AG09309 (cell line): ENCODE data around the gene TGDS.

Source experiments
- DNase-seq: peaks from one replicate; pipeline ENCODE4 v3.0.0-alpha.2; 2010; ENCODE audit warnings: low read depth
- H3K4me3 ChIP-seq: 2 replicates; pipeline ENCODE4 v1.5.1; 2011; ENCODE audit warnings: mild to moderate bottlenecking, low read depth, low read length, moderate library complexity; ENCODE audit not compliant: control insufficient read depth
- CTCF ChIP-seq: IDR thresholded peaks from 2 replicates; pipeline ENCODE4 v1.5.1; 2011; ENCODE audit warnings: mild to moderate bottlenecking, low read depth, low read length, inconsistent platforms; ENCODE audit not compliant: insufficient read depth, control insufficient read depth; ENCODE audit errors: missing control alignments

TGDS gene

DNA sequence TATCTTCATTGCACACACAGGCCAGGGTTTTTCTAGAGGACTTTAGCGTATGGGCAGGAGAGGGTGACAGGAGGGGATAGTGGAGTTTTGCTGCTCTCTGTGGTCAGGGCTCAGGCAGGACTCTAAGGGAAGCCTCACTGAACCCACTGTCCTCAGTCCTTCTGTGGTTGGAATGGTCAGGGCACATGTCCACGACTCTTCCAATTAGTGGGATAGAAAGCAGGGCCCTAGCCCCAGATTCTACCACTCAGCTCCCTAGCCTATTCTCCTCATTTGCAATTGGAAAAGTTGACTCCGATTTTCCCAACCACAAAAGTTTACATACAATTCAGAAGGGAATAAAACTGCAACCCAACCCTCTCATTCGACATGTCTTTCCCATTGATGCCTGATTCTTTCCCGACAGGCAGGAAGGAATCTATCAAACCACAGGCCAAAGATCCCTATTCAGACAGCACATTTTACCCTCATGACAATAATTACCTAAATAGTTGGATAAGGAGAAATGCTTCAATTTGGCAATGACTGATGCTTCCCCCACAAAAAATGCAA lies 38.2 kb downstream of the TGDS start:
- no peak for DNase-seq
- no peak for TF ChIP-seq CTCF
- H3K4me3 ChIP-seq: no peak overlapping the region

GRCh38 chr13:94556621-94557020 lies 39.3 kb downstream of the TGDS start:
- TF ChIP-seq CTCF: no peak
- no peak overlapping the region for H3K4me3 ChIP-seq
- no peak for DNase-seq

DNA sequence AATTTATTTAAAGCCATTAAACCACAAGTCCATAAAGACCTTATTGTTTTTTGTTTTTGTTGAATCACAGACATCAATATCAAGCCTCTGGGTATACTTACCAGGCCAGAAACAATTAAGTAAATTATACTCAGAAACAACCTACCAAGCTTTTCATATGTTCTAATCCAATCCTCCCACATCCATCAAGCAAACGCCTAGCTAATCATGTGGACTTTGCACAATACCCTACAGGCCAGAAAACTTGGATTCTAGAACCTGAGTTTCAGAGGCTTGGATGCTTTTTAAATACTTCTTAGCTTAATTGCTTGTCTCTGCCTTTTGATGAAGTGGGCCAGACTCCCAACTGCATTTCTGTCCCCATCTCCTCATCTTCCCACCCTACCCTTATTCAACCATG lies 39.9 kb downstream of the TGDS start:
- no peak for DNase-seq
- H3K4me3 ChIP-seq: no peak overlapping the region
- TF ChIP-seq CTCF: no peak

DNA sequence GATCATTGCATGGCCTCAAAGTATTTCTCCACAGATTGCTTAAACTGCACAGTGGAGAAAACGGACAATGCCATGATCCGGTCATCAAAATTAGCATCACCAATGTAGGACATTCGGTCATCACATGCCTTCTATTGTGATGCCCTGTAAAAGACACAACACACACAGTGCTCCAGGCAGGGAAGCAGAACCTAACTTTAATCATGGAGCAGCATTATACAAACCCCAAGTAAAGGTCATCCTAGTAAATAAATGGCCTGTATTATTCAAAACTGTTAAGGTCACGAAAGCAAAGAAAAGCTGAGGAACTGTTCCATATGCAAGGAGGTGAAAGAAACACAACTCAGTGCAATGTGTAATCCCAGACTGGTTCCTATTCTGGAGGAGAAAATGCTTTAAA lies 42.2 kb downstream of the TGDS start:
- no peak overlapping the region for H3K4me3 ChIP-seq
- TF ChIP-seq CTCF: no peak
- no peak for DNase-seq

DNA sequence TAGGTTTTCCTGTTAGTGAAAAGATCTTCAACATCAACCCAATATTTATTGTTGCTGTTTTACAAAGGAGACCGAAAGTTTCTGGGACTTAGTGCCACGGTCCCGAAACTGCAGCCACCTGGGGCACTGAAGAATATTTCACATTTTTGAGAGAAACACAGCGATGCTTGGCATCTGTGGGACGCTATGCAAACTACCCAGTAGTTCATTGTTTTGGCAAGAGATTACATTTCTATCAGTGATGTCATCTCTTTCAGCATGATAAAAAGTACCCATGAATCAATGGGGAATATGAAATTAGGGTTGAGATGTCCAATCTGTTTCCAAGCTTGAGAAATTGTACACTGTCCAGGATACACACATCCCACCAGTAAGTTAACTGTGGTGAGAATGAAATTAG lies 43.9 kb downstream of the TGDS start:
- no peak for TF ChIP-seq CTCF
- no peak for DNase-seq
- H3K4me3 ChIP-seq: no peak overlapping the region

DNA sequence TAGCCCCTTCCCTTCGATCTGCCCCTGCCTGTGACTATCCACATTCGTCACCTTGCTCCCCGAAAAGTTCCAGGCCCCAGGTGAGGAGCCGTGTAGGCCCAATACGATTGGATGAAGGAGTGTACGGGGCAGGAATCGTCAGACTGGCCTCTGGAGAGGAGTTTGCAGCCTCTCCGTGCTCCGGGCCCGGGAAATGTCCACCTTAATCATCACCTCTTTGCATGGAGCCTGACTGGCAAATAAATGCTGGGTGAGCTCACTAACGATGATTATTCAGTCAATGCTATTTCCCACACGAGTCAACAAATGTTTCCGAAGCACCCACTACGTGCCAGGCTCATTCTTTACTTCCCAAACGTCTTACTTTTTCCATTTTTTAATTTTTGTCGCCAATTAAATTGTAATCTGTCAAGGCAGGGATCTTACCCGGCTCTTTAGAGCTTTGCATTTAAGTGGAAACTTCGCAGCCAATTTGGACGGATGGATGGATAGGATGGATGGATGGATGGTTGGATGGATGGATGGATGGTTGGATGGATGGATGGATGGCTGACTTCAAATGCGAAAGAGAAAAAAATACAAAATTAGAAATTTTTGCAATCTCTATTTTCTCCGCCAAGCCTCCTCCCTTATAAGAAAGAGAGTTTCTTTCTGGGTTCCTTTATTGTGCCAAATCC lies 45.8 kb downstream of the TGDS start:
- peak; percentile 7 for DNase-seq
- TF ChIP-seq CTCF: no peak
- peak overlapping the region; percentile 68 for H3K4me3 ChIP-seq
